Spleen (tissue), 7 donors: ENCODE results near the gene ITPRID2.

ENCODE experiments used
- POLR2A ChIP-seq, 3 donors: fragments of 450-650 bp; IDR thresholded peaks; one replicate each; pipeline ENCODE4 v1.5.1; 2017; ENCODE audit warnings: antibody characterized with exemption in 3 of 3, mild to moderate bottlenecking in 1 of 3
- POLR2AphosphoS5 ChIP-seq, 3 donors: sonication (generic); formaldehyde crosslinking; IDR thresholded peaks; one replicate each; pipeline ENCODE4 v1.5.1; 2017; ENCODE audit warnings: antibody characterized with exemption in 3 of 3
- TF ChIP-seq, protein P1 (sequence below), 11 experiments: fragments of 200-600 bp in 7 of 11; fragments of 450-650 bp in 4 of 11; sonication (generic) in 4 of 11; IDR thresholded peaks in 8 of 11; conservative IDR thresholded peaks in 3 of 11; 1 replicate in 7 of 11; 2 replicates in 4 of 11; pipeline versions ENCODE4 v1.4.0 to v1.8.0; 2016 to 2021; ENCODE audit warnings: antibody characterized with exemption in 11 of 11, inconsistent platforms in 4 of 11, mild to moderate bottlenecking in 1 of 11
- donor health status: DM: no; HTN: no; CAD: no; lungs with moderate emphysema.
- donor health status: DM: no; HTN: no; CAD: no.
- donor health status: DM: no; HTN: no; CAD: no.

DNA sequence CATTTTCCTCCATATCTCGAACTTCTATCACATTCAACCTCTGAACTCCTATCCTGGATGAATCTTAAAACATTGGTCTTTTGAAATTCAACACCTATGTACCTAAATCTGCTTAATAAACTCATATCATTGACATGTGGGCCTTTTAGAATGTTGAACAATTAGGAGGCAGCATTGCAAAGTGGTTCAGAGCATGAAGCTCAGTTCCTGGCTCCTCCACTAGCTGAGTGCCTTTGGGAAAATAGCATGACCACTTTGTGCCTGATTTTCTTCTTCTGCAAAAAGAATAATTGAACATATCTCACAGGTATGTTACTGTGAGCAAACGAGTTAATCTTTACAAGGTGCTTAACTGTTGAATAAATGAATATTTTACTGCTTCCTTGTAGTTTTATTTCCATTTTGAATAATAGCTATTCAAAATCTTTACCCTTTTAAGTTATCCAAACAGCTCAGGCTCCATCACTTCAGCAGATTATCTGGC, 14.3 kb upstream of the ITPRID2 start:
- TF ChIP-seq, protein P1, sequence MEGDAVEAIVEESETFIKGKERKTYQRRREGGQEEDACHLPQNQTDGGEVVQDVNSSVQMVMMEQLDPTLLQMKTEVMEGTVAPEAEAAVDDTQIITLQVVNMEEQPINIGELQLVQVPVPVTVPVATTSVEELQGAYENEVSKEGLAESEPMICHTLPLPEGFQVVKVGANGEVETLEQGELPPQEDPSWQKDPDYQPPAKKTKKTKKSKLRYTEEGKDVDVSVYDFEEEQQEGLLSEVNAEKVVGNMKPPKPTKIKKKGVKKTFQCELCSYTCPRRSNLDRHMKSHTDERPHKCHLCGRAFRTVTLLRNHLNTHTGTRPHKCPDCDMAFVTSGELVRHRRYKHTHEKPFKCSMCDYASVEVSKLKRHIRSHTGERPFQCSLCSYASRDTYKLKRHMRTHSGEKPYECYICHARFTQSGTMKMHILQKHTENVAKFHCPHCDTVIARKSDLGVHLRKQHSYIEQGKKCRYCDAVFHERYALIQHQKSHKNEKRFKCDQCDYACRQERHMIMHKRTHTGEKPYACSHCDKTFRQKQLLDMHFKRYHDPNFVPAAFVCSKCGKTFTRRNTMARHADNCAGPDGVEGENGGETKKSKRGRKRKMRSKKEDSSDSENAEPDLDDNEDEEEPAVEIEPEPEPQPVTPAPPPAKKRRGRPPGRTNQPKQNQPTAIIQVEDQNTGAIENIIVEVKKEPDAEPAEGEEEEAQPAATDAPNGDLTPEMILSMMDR (IDR thresholded peaks at IDR 0.05 in 8 of 11, conservative IDR thresholded peaks at IDR 0.05 in 3 of 11): no peak
- TF ChIP-seq POLR2A (IDR thresholded peaks at IDR 0.05) (no peak), POLR2AphosphoS5 (IDR thresholded peaks at IDR 0.05) (no peak)
